Mucosa of descending colon (tissue), 3 donors: ENCODE data around the gene ATOSA. TPM values are rescaled to one million over a fixed set of nuclear protein-coding genes. Genes with fewer than 3 reads are reported as not detected.

Experiments used
- ATAC-seq: fragments of 200-7000 bp; cut with Tn5 transposase; one replicate; pipeline ENCODE4 v1.9.1; 2020; ENCODE audit warnings: mild to moderate bottlenecking, moderate library complexity
- DNase-seq, 3 donors: peaks; one replicate each; pipeline ENCODE4 v3.0.0-alpha.2; 2020
- H3K36me3 ChIP-seq: fragments of 200-600 bp; one replicate; pipeline ENCODE4 v1.8.0; 2021; ENCODE audit warnings: low read depth, mild to moderate bottlenecking
- H3K4me1 ChIP-seq: fragments of 200-600 bp; one replicate; pipeline ENCODE4 v1.8.0; 2021; ENCODE audit warnings: low read depth, mild to moderate bottlenecking
- H3K4me3 ChIP-seq: fragments of 200-600 bp; one replicate; pipeline ENCODE4 v1.8.0; 2021; ENCODE audit warnings: mild to moderate bottlenecking
- H3K9me3 ChIP-seq: fragments of 200-600 bp; one replicate; pipeline ENCODE4 v1.8.0; 2021; ENCODE audit warnings: mild to moderate bottlenecking
- CTCF ChIP-seq: fragments of 200-600 bp; IDR thresholded peaks from one replicate; pipeline ENCODE4 v1.8.0; 2022; ENCODE audit warnings: antibody characterized with exemption, mild to moderate bottlenecking
- intact Hi-C, 2 donors: fragments of 100-400 bp; cut with DNase I in 1 of 2; cut with micrococcal nuclease in 1 of 2; formaldehyde crosslinking; loops; one replicate each; pipeline versions ENCODE4 v1.11.0 to v1.11.1; 2022; cut with DNase I, micrococcal nuclease
- total RNA-seq, 3 donors: library from RNA; stranded (reverse); fragmentation: NEBNext Ultra II Directional in 2 of 3; extraction: Animal tissue kit (Norgen Biotek cat#: 25700) in 2 of 3; gene quantifications; one replicate each; pipeline versions ENCODE4 v1.2.1 to v1.2.4, GENCODE V29; 2021 to 2023
- donor health status: DM: no; HTN: no; CAD: no; lungs with moderate emphysema.
- donor health status: DM: no; HTN: no; CAD: no.
- donor health status: DM: no; HTN: yes; CAD: no.

The ATOSA gene
- total RNA-seq, 3 donors from 2014 or later: 45.3 to 77.0 (median 53.1) TPM

- ATAC-seq (no peak), DNase-seq (no peak)
- H3K4me1 ChIP-seq: no peaks in the 10 kb centered on the region
- H3K36me3 ChIP-seq: no peaks in the 10 kb centered on the region
- H3K4me3 ChIP-seq: no peak overlapping the region
- no peak for TF ChIP-seq CTCF
- intact Hi-C loops: no loop called here
- H3K9me3 ChIP-seq: no peaks in the 10 kb centered on the region
These were observed 20.3 kb upstream of the ATOSA start for GRCh38 chr15:52699457-52699856.

GRCh38 chr15:52698514-52698913 is 19.3 kb upstream of the ATOSA start:
- no peak for TF ChIP-seq CTCF
- Histone ChIP-seq H3K4me1 (no peaks in the 10 kb centered on the region), H3K36me3 (no peaks in the 10 kb centered on the region), H3K9me3 (no peaks in the 10 kb centered on the region), H3K4me3 (no peak overlapping the region)
- intact Hi-C loops: no loop called here
- ATAC-seq (no peak), DNase-seq (no peak)

DNA sequence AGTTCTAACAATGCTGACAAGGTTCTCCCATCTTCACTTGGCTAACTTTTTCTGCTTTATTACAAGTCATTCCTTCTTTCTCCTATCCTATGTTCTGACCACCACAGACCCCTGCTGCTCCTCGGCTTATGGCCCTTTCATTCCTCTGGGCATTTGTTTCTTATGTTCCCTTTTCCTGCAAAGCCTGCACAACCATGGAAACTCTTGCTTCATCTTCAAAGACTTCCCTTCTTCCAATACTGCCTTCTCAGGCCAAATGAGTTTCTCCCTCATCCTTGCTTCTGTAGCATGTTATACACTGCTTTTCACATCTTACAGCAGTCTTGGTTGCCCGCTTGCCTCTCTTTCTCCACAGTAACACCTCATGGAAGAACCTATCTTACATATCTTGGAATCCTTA is 17.9 kb upstream of the ATOSA start:
- no peaks in the 10 kb centered on the region for H3K4me1 ChIP-seq
- ATAC-seq (no peak), DNase-seq (no peak)
- no peak for TF ChIP-seq CTCF
- intact Hi-C loops: no loop called here
- no peak overlapping the region for H3K4me3 ChIP-seq
- no peaks in the 10 kb centered on the region for H3K36me3 ChIP-seq
- no peaks in the 10 kb centered on the region for H3K9me3 ChIP-seq

- no peaks in the 10 kb centered on the region for H3K4me1 ChIP-seq
- ATAC-seq (no peak), DNase-seq (no peak)
- no peaks in the 10 kb centered on the region for H3K36me3 ChIP-seq
- intact Hi-C loops: no loop called here
- H3K9me3 ChIP-seq: no peaks in the 10 kb centered on the region
- H3K4me3 ChIP-seq: no peak overlapping the region
- TF ChIP-seq CTCF: no peak
These were observed 16.0 kb upstream of the ATOSA start for GRCh38 chr15:52695154-52695553.

- no peaks in the 10 kb centered on the region for H3K9me3 ChIP-seq
- intact Hi-C loops: no loop called here
- DNase-seq (no peak), ATAC-seq (no peak)
- no peaks in the 10 kb centered on the region for H3K36me3 ChIP-seq
- H3K4me1 ChIP-seq: no peaks in the 10 kb centered on the region
- H3K4me3 ChIP-seq: no peak overlapping the region
- TF ChIP-seq CTCF: no peak
These were observed 10.4 kb upstream of the ATOSA start for GRCh38 chr15:52689562-52689961.

GRCh38 chr15:52683580-52683979 is 4.4 kb upstream of the ATOSA start:
- no peaks in the 10 kb centered on the region for H3K9me3 ChIP-seq
- DNase-seq (no peak), ATAC-seq (no peak)
- H3K36me3 ChIP-seq: no peaks in the 10 kb centered on the region
- TF ChIP-seq CTCF: no peak
- no peak overlapping the region for H3K4me3 ChIP-seq
- intact Hi-C loops: no loop called here
- no peaks in the 10 kb centered on the region for H3K4me1 ChIP-seq
